OCI-LY1 (cell line): ENCODE results near the gene ACSL1.

Experiments
- CTCF ChIP-seq: fragments of 200-600 bp; sonication (generic), shearing (Covaris generic); IDR thresholded peaks from 2 replicates; pipeline ENCODE4 v1.5.1; 2017; ENCODE audit warnings: mild to moderate bottlenecking, antibody characterized with exemption, low read length, moderate library complexity, mixed read lengths
- EZH2 ChIP-seq: fragments of 200-600 bp; sonication (generic), shearing (Covaris generic); IDR thresholded peaks from 2 replicates; pipeline ENCODE4 v1.8.0; 2017; ENCODE audit warnings: borderline replicate concordance, mixed run types, mild to moderate bottlenecking, antibody characterized with exemption, low read length, moderate library complexity, mixed read lengths

DNA sequence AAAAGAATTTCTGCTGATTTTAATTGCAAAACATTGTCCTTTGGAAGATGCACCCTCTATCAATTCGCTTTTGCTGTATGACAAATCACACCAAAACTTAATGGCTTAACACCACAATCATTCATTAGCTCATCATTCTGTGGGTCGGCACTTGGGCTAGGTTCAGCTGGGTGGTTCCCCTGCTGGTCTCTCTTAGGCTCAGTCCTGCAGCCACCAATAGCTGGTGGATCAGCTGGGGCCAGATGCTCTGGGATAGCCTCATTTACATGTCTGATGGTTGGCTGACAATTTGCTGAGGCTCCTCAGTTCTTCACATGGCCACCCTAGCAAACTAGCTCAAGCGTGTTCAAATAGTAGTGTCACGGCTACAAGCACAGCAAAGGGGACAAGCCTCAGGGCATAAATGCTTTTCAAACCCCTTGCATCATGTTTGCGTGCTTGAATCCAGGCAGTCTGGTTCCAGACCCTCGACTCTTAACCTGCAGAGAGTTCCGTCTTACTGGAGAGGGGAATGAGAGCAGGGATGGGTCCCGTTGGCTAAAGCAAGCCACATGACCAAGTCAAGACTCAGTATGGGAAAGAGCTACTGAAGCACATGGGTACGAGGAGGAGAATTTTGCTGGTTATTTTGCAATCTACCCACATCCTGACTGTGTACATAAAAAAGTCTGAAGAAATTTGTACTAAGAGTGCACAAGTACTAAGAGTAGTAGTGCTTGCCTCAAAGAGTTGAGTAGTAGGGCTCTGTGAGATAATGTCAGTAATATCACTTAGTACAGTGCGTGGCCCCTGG, 7.5 kb upstream of the ACSL1 start:
- no peak for TF ChIP-seq CTCF
- TF ChIP-seq EZH2: no peak
